ENCODE data around the gene ZNF710.

Gene ZNF710

GRCh38 chr15:90040618-90041017 lies 39.5 kb downstream of the ZNF710 start:
- no peak for DNase-seq

- no peak for DNase-seq
Observed at GRCh38 chr15:90042356-90042755, 41.2 kb downstream of the ZNF710 start.

DNA sequence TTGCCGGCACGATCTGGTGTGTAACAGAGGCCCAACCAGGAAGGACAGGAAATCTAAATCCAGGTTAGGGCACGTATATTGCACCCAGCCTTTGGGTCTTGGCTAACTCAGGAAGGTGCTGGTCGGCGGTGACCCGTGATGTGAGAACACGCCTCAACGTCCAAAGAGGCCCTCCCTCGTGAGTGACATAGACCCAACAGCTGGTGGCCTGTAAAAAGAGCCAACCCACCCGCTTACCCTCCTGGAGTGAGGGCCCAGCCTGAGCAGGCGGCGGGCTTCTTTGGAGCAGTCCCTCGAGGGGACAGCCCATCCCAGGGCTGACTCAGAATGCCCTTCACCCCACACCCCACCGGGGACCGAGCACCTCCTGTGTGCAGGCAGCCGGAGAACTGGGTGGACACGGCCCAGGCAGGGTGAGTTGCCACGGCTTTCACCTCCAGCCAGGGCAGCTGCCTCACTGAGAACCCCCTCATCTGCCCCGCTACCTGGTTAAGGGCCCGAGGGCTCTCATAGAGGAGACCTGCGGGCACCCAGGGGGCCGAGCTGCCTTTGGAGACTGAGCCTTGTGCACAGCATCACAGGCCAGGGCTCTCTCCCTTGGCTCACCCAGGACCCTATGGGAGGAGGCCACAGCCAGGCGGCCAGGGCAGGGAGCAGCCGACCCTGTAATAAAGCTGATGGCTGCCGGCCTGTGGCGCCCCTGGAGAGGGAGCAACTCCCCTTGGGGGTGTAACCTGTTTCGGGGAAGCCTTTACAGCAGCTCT lies 41.8 kb downstream of the ZNF710 start:
- no peak for DNase-seq

- no peak for DNase-seq
Observed at GRCh38 chr15:90043530-90044010, 42.4 kb downstream of the ZNF710 start.

GRCh38 chr15:90044191-90044590 lies 43.1 kb downstream of the ZNF710 start:
- no peak for DNase-seq

- DNase-seq, result no peak
Observed at GRCh38 chr15:90044916-90045371, 43.8 kb downstream of the ZNF710 start.

GRCh38 chr15:90046289-90046688 lies 45.2 kb downstream of the ZNF710 start:
- no peak for DNase-seq

DNA sequence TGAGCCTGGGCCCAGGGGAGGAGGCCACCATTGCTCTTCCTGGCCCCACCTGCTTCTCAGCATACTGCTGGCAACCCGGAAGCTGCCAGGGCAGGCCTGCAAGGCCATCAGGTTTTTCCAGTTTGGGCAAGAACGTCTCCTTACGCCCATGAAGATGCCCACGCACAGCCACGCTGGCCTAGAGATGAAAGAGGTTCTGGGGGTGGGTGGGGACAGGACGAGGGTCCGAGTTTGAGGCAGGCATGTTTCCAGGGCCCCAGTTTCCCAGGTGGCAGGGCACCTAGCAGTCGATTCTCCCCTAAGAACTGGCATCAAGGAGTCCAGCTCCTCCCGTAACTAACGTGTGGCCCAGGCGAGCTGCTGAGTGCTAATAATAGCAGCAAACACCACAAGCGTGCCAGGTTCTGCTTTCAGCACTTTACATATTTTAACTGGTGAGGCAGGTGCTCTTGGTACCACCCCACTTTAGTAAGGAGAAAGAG lies 45.8 kb downstream of the ZNF710 start:
- no peak for DNase-seq

DNA sequence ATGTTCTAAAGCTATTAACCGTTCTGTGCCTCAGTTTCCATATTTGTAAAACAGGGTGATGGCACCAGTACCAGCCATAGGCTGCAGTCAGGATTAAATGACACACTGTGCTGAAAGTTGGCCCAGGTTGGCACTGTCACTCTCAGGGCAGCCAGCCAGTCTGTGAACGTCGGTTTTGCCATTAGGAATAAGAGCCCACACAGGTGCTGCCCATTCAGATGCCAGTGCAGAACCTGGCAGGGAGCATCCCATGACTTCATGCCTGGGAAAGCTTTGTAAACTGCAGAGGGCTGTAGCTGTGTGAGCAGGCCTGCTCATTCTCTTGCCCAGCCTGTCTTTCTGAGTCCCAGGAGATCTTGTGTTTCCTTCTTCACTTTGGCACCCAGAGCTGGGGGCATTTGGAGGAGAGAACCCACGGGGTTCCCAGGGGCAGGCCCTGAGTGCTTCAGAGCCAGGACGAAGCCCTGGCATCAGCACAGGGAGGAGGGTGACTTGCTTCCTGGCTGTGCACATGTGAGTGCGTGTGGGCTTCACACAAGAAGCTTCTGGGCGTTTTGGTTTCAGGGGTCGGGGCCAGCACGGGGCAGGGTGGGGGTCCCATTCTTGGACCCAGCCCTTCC lies 46.9 kb downstream of the ZNF710 start:
- no peak for DNase-seq

DNA sequence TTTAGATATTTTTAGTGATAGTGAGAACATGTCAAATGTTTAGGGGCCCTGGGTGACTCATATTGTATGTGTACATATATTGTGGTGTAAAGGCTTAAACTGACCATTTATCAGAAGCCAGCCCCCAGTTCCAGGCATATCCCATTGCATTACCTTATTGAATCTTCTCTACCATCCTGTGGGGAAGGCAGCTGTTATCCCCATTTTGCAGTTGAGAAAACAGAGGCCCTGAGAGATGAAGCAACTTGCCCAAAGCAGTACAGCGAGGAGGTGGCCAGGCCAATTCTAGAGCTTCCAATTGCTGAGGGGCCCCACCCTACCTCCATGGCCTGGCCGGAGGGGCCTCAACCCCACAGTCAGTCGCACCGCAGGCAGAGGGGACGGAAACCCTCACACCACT lies 47.9 kb downstream of the ZNF710 start:
- no peak for DNase-seq

GRCh38 chr15:90049666-90050604 lies 48.8 kb downstream of the ZNF710 start:
- DNase-seq, result no peak

GRCh38 chr15:90051874-90052273 lies 50.8 kb downstream of the ZNF710 start:
- DNase-seq, result no peak

- no peak for DNase-seq
Observed at GRCh38 chr15:90053685-90054466, 52.8 kb downstream of the ZNF710 start.

DNA sequence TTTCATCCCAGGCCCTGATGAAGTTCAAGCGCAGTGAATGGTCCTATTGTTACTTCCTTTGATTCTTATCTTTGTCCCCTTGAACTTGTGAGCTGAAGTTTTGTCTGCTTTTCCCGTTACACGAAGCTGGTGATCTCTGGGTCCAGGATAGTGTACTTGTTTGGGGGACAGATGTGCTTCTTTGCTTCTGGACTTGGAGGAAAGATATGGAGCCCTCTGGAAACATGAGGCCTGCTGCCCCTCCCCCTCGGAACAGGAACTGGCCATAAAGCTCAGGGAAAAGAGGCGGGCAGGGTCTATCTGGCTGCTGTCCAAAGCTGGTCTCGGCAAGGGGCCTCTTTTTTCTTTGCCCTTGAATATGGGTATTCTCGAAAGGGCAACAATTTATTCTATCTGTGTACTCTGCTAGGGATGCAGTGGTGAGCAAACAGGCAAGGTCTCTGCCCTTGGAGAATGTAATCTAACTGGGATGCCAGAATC lies 53.5 kb downstream of the ZNF710 start:
- no peak for DNase-seq

GRCh38 chr15:90055182-90055581 lies 54.1 kb downstream of the ZNF710 start:
- no peak for DNase-seq

- no peak for DNase-seq
Observed at GRCh38 chr15:90056529-90056928, 55.4 kb downstream of the ZNF710 start.

- no peak for DNase-seq
Observed at GRCh38 chr15:90058308-90058707, 57.2 kb downstream of the ZNF710 start.

- no peak for DNase-seq
Observed at GRCh38 chr15:90058775-90059174, 57.7 kb downstream of the ZNF710 start.

GRCh38 chr15:90059208-90059985 lies 58.3 kb downstream of the ZNF710 start:
- peak; percentile 70 for DNase-seq

DNA sequence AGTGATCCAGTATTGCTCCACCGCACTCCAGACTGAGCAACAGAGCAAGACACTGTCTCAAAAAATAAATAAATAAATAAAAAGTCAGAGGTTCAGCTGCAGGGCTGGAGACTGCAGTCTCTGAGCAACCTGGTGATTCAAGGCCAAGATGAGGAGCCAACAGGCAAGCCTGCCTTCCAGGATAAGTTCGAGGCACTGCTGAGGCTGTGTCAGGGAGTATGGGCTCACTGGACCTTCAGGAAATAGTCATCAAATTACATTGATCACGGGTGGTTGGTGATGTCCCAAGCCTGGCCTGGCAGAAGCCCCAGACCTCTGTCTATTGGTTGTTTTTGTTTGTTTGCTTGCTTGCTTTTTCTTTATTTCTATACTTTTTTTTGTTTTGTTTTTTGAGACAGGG lies 59.7 kb downstream of the ZNF710 start:
- DNase-seq, result no peak

DNA sequence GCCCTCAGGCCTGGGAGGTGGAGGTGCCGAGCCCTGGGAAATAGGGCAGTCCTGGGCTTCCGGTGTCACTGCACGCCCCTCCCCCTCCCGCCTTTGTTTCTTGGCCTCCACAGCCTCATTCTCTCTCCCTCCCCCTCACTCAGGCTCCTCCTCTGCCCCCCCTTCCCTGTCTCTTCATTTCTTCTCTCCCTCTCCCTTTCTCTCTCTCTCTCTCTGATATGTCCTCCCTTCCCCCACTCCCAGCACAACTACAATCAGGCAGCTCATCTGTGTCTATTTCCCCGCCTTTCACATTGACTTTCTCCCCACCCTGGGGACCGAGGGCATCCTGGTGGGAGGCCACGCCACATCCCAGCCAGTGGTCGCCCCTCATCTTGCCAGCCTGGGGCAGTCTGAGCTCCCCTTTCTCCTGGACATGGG lies 60.9 kb downstream of the ZNF710 start:
- peak; percentile 63 for DNase-seq

All from CD4-positive, alpha-beta T cell treated with Interleukin-17A for 4 hours (primary cell).